Lower leg skin (tissue), 4 donors: ENCODE results near the gene PRR4. TPM values are rescaled to one million over a fixed set of nuclear protein-coding genes. Genes with fewer than 3 reads are reported as not detected.

Experiments
- DNase-seq, 2 donors: peaks; one replicate each; pipeline ENCODE4 v3.0.0-alpha.2; 2019; ENCODE audit warnings: low spot score in 2 of 2
- H3K4me3 ChIP-seq: fragments of 200-600 bp; sonication (generic); 2 replicates; pipeline ENCODE4 v1.5.1; 2017; ENCODE audit warnings: mild to moderate bottlenecking, low read depth; ENCODE audit not compliant: poor library complexity, severe bottlenecking
- POLR2A ChIP-seq, 2 donors: fragments of 450-650 bp; IDR thresholded peaks; one replicate each; pipeline ENCODE4 v1.6.1; 2016 to 2017; ENCODE audit warnings: antibody characterized with exemption in 2 of 2, mild to moderate bottlenecking in 1 of 2, moderate library complexity in 1 of 2
- WGBS, 2 donors: methylation state at CpG; one replicate each; pipeline ENCODE4 v1.1.5; 2018; 5-methylcytosine and 5-hydroxymethylcytosine counted together
- intact Hi-C: fragments of 100-400 bp; cut with DNase I; formaldehyde crosslinking; loops from one replicate; pipeline ENCODE4 v1.15.0; 2023; ENCODE audit warnings: low total_unique reads
- total RNA-seq, 4 donors: library from RNA; depleted of rRNA; stranded (reverse); fragments of >200 nt; gene quantifications; one replicate each; pipeline ENCODE4 v1.1.0, GENCODE V29; 2016
- TF ChIP-seq, protein P1 (sequence below), 3 donors: fragments of 450-650 bp; IDR thresholded peaks; one replicate each; pipeline ENCODE4 v1.5.1; 2016; ENCODE audit warnings: antibody characterized with exemption in 3 of 3, mild to moderate bottlenecking in 3 of 3, moderate library complexity in 2 of 3

The PRR4 gene
- total RNA-seq, 4 donors from 2014 or later = 33.5 to 101 (median 70.5) TPM

GRCh38 chr12:10824957-10825356 lies 24.3 kb downstream of the PRR4 start:
- no peak overlapping the region for H3K4me3 ChIP-seq
- 80 to 82% methylated on average over 3 of the region's 3 CpGs for WGBS, 2 donors
- no peak for TF ChIP-seq POLR2A (IDR thresholded peaks at IDR 0.05)
- TF ChIP-seq, protein P1, sequence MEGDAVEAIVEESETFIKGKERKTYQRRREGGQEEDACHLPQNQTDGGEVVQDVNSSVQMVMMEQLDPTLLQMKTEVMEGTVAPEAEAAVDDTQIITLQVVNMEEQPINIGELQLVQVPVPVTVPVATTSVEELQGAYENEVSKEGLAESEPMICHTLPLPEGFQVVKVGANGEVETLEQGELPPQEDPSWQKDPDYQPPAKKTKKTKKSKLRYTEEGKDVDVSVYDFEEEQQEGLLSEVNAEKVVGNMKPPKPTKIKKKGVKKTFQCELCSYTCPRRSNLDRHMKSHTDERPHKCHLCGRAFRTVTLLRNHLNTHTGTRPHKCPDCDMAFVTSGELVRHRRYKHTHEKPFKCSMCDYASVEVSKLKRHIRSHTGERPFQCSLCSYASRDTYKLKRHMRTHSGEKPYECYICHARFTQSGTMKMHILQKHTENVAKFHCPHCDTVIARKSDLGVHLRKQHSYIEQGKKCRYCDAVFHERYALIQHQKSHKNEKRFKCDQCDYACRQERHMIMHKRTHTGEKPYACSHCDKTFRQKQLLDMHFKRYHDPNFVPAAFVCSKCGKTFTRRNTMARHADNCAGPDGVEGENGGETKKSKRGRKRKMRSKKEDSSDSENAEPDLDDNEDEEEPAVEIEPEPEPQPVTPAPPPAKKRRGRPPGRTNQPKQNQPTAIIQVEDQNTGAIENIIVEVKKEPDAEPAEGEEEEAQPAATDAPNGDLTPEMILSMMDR (IDR thresholded peaks at IDR 0.05) = no peak
- no peak for DNase-seq
- intact Hi-C loops = no loop called here

DNA sequence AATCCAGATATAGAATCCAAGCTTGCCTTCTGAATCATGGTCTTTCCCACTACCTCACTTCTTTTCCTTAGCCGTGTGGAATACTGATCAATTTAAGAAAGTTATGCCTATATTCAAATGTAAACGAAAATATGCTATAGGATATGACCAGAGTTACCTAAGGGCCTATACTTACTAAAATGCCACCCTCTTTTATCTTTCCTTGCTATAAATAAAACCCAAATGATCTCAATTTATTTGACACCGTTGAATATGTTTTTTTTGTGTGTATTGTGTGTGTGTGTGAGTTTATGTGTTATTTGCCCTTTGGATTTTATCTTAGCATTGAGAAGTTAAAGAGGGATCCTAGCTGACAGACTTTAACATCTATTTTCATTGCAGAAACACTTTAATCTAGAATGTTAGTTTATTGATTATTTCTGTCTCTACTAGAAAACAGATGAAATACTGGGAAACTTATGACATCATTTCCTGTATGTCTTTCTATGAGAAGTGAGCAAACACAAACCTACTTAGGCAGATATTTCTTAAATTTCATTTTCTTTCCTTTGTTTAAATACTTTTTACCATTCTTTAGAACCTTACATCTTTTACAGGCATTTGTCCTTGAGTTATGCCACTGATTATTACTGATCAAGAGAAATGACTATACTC lies 37.3 kb downstream of the PRR4 start:
- H3K4me3 ChIP-seq = no peak overlapping the region
- no peak for TF ChIP-seq POLR2A (IDR thresholded peaks at IDR 0.05)
- TF ChIP-seq, protein P1 (IDR thresholded peaks at IDR 0.05) = no peak
- intact Hi-C loops = no loop called here
- WGBS, 2 donors = 78 to 82% methylated on average over 3 of the region's 3 CpGs
- no peak for DNase-seq

- no peak within 1 kb of the TSS for H3K4me3 ChIP-seq
- intact Hi-C loops = no loop called here
- TF ChIP-seq, protein P1 (IDR thresholded peaks at IDR 0.05) = no peak
- no peak for TF ChIP-seq POLR2A (IDR thresholded peaks at IDR 0.05)
- no peak for DNase-seq
Observed at GRCh38 chr12:10810068-10810467, 39.2 kb downstream of the PRR4 start, which contains the start of gene TAS2R9. Gene TAS2R9 (minus strand): TSS chr12:10810168. CDS start chr12:10810075, 93 bp downstream.

GRCh38 chr12:10807186-10807585 lies 42.1 kb downstream of the PRR4 start, which contains the start of gene TAS2R8:
Gene TAS2R8 (minus strand): TSS chr12:10807286. CDS start chr12:10806980, 306 bp downstream.
- no peak for DNase-seq
- intact Hi-C loops = no loop called here
- TF ChIP-seq, protein P1 (IDR thresholded peaks at IDR 0.05) = no peak
- TF ChIP-seq POLR2A (IDR thresholded peaks at IDR 0.05) = no peak
- H3K4me3 ChIP-seq = no peak within 1 kb of the TSS
- 53 to 69% methylated on average over 1 of the region's 1 CpG for WGBS, 2 donors

DNA sequence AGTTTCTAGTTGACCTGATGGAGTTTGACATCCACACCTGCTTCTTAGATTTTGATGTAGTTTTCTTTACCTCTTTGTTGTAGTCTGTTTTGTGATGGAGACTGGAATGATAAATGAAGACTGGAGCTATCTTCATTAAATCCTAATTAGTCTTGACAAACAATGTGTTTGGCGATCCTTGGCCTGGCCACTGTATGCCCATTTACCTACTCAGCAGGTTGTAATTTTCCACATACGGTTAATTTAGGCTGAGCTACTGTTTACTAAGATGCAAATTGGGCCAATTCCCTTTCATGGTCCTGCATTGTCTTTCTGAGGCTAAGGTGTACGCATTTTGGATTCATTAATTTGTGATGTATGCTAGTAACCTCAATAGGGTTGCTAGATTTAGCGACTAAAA lies 46.7 kb downstream of the PRR4 start, which contains the start of gene TAS2R7:
TAS2R7 (minus strand) TSS at position 41 of the 400 bp plus-strand sequence. CDS start 57 bp downstream, outside the sequence.
- DNase-seq = no peak
- intact Hi-C loops = loop anchor here (2.0 kb wide), 1 partner anchor 38 kb away; no protein-coding TSS in a partner anchor
- H3K4me3 ChIP-seq = no peak within 1 kb of the TSS
- TF ChIP-seq, protein P1 (IDR thresholded peaks at IDR 0.05) = no peak
- TF ChIP-seq POLR2A (IDR thresholded peaks at IDR 0.05) = no peak
- 55 to 58% methylated on average over 4 of the region's 4 CpGs for WGBS, 2 donors
